GM23338 (cell line): Measurements from ENCODE around the gene CWC27. TPM values are rescaled to one million over a fixed set of nuclear protein-coding genes. Genes with fewer than 3 reads are reported as not detected.

Experiments
- ATAC-seq: fragments of 200-7000 bp; cut with Tn5 transposase; 3 replicates; pipeline ENCODE4 v1.9.1; 2020
- DNase-seq: peaks from one replicate; pipeline ENCODE4 v3.0.0-alpha.2; 2015; ENCODE audit warnings: low spot score
- H2AFZ ChIP-seq: fragments of 200-600 bp; sonication (generic); 2 replicates; pipeline ENCODE4 v1.8.0; 2016; ENCODE audit warnings: antibody characterized with exemption, mild to moderate bottlenecking, moderate library complexity
- H3F3A ChIP-seq: fragments of 200-600 bp; sonication (generic); replicated peaks from 2 replicates; pipeline ENCODE4 v1.8.0; 2017; ENCODE audit warnings: antibody characterized with exemption, mixed run types, low read depth
- H3K27ac ChIP-seq: fragments of 200-600 bp; sonication (generic); 2 replicates; pipeline ENCODE4 v1.6.1; 2016; ENCODE audit warnings: low read depth
- H3K27me3 ChIP-seq: fragments of 200-600 bp; sonication (generic); 2 replicates; pipeline ENCODE4 v1.8.0; 2016; ENCODE audit warnings: mild to moderate bottlenecking, mixed run types, moderate library complexity; ENCODE audit not compliant: insufficient read depth
- H3K36me3 ChIP-seq: fragments of 200-600 bp; sonication (generic); 2 replicates; pipeline ENCODE4 v1.8.0; 2016; ENCODE audit warnings: mild to moderate bottlenecking; ENCODE audit not compliant: insufficient read depth
- H3K4me1 ChIP-seq: fragments of 200-600 bp; sonication (generic); 2 replicates; pipeline ENCODE4 v1.8.0; 2016; ENCODE audit warnings: mild to moderate bottlenecking, moderate library complexity; ENCODE audit not compliant: insufficient read depth
- H3K4me2 ChIP-seq: fragments of 200-600 bp; sonication (generic); 2 replicates; pipeline ENCODE4 v1.7.1; 2017; ENCODE audit warnings: mixed run types
- H3K4me3 ChIP-seq: fragments of 200-600 bp; sonication (generic); 2 replicates; pipeline ENCODE4 v1.6.1; 2016; ENCODE audit warnings: mixed run types
- H3K79me2 ChIP-seq: fragments of 200-600 bp; sonication (generic); replicated peaks from 2 replicates; pipeline ENCODE4 v1.8.0; 2017; ENCODE audit warnings: mild to moderate bottlenecking; ENCODE audit not compliant: insufficient read depth
- H3K9me2 ChIP-seq: fragments of 200-600 bp; sonication (generic); 2 replicates; pipeline ENCODE4 v1.8.0; 2017; ENCODE audit not compliant: insufficient read depth
- H4K20me1 ChIP-seq: fragments of 200-600 bp; sonication (generic); replicated peaks from 2 replicates; pipeline ENCODE4 v1.8.0; 2017; ENCODE audit warnings: mild to moderate bottlenecking; ENCODE audit not compliant: insufficient read depth
- H3K27ac Mint-ChIP-seq: 2 replicates; pipeline ENCODE4 v1.8.0; 2020; ENCODE audit warnings: inconsistent platforms, mild to moderate bottlenecking, moderate library complexity, mixed read lengths
- H3K27me3 Mint-ChIP-seq: 3 replicates; pipeline ENCODE4 v1.8.0; 2022; ENCODE audit warnings: low read depth, mild to moderate bottlenecking, moderate library complexity, mixed read lengths, inconsistent platforms; ENCODE audit not compliant: insufficient read depth, poor library complexity
- H3K36me3 Mint-ChIP-seq: 3 replicates; pipeline ENCODE4 v1.8.0; 2021; ENCODE audit warnings: low read depth, mild to moderate bottlenecking, inconsistent platforms, moderate library complexity, mixed read lengths
- H3K4me1 Mint-ChIP-seq: 3 replicates; pipeline ENCODE4 v1.8.0; 2020; ENCODE audit warnings: mild to moderate bottlenecking, inconsistent platforms, mixed read lengths
- H3K4me3 Mint-ChIP-seq: 3 replicates; pipeline ENCODE4 v1.8.0; 2021; ENCODE audit warnings: moderate library complexity, mild to moderate bottlenecking, inconsistent platforms, mixed read lengths
- H3K9me3 Mint-ChIP-seq: 3 replicates; pipeline ENCODE4 v1.8.0; 2020; ENCODE audit warnings: moderate library complexity, mild to moderate bottlenecking, inconsistent platforms, mixed read lengths
- CREB1 ChIP-seq: fragments of 250-450 bp; sonication (Bioruptor Pico); IDR thresholded peaks from 2 replicates; pipeline ENCODE4 v1.5.0; 2020; ENCODE audit warnings: low read depth, mild to moderate bottlenecking, moderate library complexity
- EZH2 ChIP-seq: fragments of 200-600 bp; sonication (generic); IDR thresholded peaks from one replicate; pipeline ENCODE4 v1.8.0; 2017; ENCODE audit warnings: antibody characterized with exemption, mild to moderate bottlenecking, low read depth; ENCODE audit not compliant: unreplicated experiment
- EZH2phosphoT487 ChIP-seq: fragments of 200-600 bp; sonication (generic); IDR thresholded peaks from one replicate; pipeline ENCODE4 v1.8.1; 2018; ENCODE audit warnings: antibody characterized with exemption; ENCODE audit not compliant: unreplicated experiment
- JUNB ChIP-seq: IDR thresholded peaks from one replicate; pipeline ENCODE4 v1.6.1; 2016; ENCODE audit warnings: antibody characterized with exemption; ENCODE audit not compliant: unreplicated experiment
- NANOG ChIP-seq: IDR thresholded peaks from 2 replicates; pipeline ENCODE4 v1.6.1; 2016; ENCODE audit warnings: antibody characterized with exemption, borderline replicate concordance
- POLR2AphosphoS5 ChIP-seq: IDR thresholded peaks from 2 replicates; pipeline ENCODE4 v1.6.1; 2016; ENCODE audit warnings: antibody characterized with exemption, low read depth
- STAT1 ChIP-seq: IDR thresholded peaks from one replicate; pipeline ENCODE4 v1.6.1; 2016; ENCODE audit warnings: antibody characterized with exemption; ENCODE audit not compliant: unreplicated experiment
- ZNF114 ChIP-seq: fragments of 250-450 bp; sonication (Bioruptor Pico); IDR thresholded peaks from 2 replicates; pipeline ENCODE4 v1.5.0; 2020; ENCODE audit warnings: mild to moderate bottlenecking, moderate library complexity
- ZNF331 ChIP-seq: fragments of 250-450 bp; sonication (Bioruptor Pico); IDR thresholded peaks from 2 replicates; pipeline ENCODE4 v1.5.0; 2020; ENCODE audit warnings: low read depth, mild to moderate bottlenecking, moderate library complexity
- polyA plus RNA-seq: library from polyadenylated mRNA; unstranded; fragments of >200 nt; fragmentation: Nextera tagmentation; extraction: Ambion mirVana; gene quantifications from 2 replicates; pipeline ENCODE4 v1.2.1, GENCODE V29; 2016
- total RNA-seq: library from RNA; depleted of rRNA; stranded (reverse); fragments of >200 nt; shearing (Covaris generic); gene quantifications from 2 replicates; pipeline ENCODE4 v1.2.3, GENCODE V29; 2014
- TF ChIP-seq, protein P1 (sequence below), 2 experiments: fragments of 200-600 bp in 1 of 2; sonication (generic) in 1 of 2; conservative IDR thresholded peaks; 2 replicates each; pipeline versions ENCODE4 v1.5.1 to v1.6.1; 2016 to 2017; ENCODE audit warnings: antibody characterized with exemption in 2 of 2, low read depth in 2 of 2, mild to moderate bottlenecking in 2 of 2, moderate library complexity in 1 of 2
- TF ChIP-seq, protein P2 (sequence below): IDR thresholded peaks from 2 replicates; pipeline ENCODE4 v1.6.1; 2016; ENCODE audit warnings: antibody characterized with exemption
- TF ChIP-seq, protein P3 (sequence below): IDR thresholded peaks from one replicate; pipeline ENCODE4 v1.6.1; 2018; ENCODE audit warnings: antibody characterized with exemption; ENCODE audit not compliant: unreplicated experiment

The CWC27 gene
- total and polyA plus RNA-seq, 2 experiments from 2014 or later = 27.7 to 115 TPM

DNA sequence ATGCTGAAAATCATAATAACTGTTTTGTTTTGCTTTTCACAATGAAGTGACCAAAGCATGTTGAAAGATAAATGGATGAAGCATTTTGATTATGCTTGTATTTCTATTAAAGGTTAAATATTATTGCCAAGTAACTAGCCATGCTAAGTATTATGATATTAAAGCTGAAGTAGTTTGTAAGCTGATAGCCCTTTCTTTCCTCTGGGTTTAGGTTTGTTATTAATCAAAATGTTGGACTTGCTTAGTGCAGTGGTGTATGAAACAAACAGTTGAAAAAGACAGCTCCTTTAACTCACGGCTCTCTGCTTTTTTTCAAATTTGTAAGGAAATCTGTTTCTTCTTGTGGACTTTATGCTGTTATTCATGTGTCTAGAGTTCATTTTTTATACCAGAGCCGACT, 246.0 kb downstream of the CWC27 start:
- Histone ChIP-seq H3K4me1 (no peaks in the 10 kb centered on the region; the same call in 1 of the 2 replicates), H3F3A (no peaks in the 10 kb centered on the region), H3K4me2 (no peak overlapping the region), H4K20me1 (no peaks in the 10 kb centered on the region), H3K36me3 (no peaks in the 10 kb centered on the region), H3K4me3 (no peak overlapping the region), H3K79me2 (no peaks in the 10 kb centered on the region), H3K27me3 (no peaks in the 10 kb centered on the region), H3K27ac (no peak overlapping the region), H2AFZ (no peak overlapping the region), H3K9me2 (no peaks in the 10 kb centered on the region)
- Mint-ChIP-seq H3K4me3 (no peak overlapping the region), H3K4me1 (no peaks in the 10 kb centered on the region; the same call in 2 of the 3 replicates), H3K27me3 (no peaks in the 10 kb centered on the region), H3K36me3 (no peaks in the 10 kb centered on the region), H3K27ac (no peak overlapping the region), H3K9me3 (no peaks in the 10 kb centered on the region)
- TF ChIP-seq EZH2 = no peak
- TF ChIP-seq NANOG = no peak
- TF ChIP-seq ZNF331 (CRISPR knock-in tag) = no peak
- TF ChIP-seq STAT1 = no peak
- ATAC-seq = no peak
- no peak for DNase-seq

DNA sequence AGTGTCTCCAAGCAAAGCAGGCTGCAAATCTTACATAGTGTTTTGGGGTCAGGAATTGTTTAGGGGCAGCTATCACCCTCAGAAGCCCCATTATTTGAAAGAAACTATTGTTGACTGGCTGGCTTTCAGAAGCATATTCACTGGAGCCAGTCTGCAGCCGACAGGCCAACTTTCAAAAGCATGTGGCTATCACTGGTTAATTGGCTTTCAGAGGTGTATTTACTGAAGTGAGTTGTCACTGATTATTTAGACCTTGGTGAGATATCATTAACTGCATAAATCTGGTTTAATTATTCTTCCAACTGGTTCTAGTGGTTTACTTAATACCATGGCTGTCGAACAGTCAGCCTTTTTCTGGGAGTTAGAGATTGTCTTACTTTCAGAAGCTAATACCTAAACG, 247.0 kb downstream of the CWC27 start:
- no peak for ATAC-seq
- H3K4me1 ChIP-seq = no peaks in the 10 kb centered on the region; the same call in 1 of the 2 replicates
- H3K4me1 Mint-ChIP-seq = no peaks in the 10 kb centered on the region; the same call in 2 of the 3 replicates
- no peak overlapping the region for H3K27ac ChIP-seq
- no peaks in the 10 kb centered on the region for H3K27me3 Mint-ChIP-seq
- DNase-seq = no peak
- no peaks in the 10 kb centered on the region for H3K9me2 ChIP-seq
- H3K4me3 ChIP-seq = no peak overlapping the region
- H3K27me3 ChIP-seq = no peaks in the 10 kb centered on the region
- no peaks in the 10 kb centered on the region for H3K36me3 Mint-ChIP-seq
- no peaks in the 10 kb centered on the region for H4K20me1 ChIP-seq
- no peaks in the 10 kb centered on the region for H3K36me3 ChIP-seq
- H3F3A ChIP-seq = no peaks in the 10 kb centered on the region
- H2AFZ ChIP-seq = no peak overlapping the region
- no peak overlapping the region for H3K4me3 Mint-ChIP-seq
- H3K4me2 ChIP-seq = no peak overlapping the region
- H3K27ac Mint-ChIP-seq = no peak overlapping the region
- H3K79me2 ChIP-seq = no peaks in the 10 kb centered on the region
- no peaks in the 10 kb centered on the region for H3K9me3 Mint-ChIP-seq
- TF ChIP-seq, protein P1, sequence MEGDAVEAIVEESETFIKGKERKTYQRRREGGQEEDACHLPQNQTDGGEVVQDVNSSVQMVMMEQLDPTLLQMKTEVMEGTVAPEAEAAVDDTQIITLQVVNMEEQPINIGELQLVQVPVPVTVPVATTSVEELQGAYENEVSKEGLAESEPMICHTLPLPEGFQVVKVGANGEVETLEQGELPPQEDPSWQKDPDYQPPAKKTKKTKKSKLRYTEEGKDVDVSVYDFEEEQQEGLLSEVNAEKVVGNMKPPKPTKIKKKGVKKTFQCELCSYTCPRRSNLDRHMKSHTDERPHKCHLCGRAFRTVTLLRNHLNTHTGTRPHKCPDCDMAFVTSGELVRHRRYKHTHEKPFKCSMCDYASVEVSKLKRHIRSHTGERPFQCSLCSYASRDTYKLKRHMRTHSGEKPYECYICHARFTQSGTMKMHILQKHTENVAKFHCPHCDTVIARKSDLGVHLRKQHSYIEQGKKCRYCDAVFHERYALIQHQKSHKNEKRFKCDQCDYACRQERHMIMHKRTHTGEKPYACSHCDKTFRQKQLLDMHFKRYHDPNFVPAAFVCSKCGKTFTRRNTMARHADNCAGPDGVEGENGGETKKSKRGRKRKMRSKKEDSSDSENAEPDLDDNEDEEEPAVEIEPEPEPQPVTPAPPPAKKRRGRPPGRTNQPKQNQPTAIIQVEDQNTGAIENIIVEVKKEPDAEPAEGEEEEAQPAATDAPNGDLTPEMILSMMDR (conservative IDR thresholded peaks at IDR 0.05; ENCODE audit: low read depth in 2 of 2) = no peak
- no peak for TF ChIP-seq STAT1
- TF ChIP-seq, protein P2, sequence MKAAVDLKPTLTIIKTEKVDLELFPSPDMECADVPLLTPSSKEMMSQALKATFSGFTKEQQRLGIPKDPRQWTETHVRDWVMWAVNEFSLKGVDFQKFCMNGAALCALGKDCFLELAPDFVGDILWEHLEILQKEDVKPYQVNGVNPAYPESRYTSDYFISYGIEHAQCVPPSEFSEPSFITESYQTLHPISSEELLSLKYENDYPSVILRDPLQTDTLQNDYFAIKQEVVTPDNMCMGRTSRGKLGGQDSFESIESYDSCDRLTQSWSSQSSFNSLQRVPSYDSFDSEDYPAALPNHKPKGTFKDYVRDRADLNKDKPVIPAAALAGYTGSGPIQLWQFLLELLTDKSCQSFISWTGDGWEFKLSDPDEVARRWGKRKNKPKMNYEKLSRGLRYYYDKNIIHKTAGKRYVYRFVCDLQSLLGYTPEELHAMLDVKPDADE = no peak
- TF ChIP-seq, protein P3, sequence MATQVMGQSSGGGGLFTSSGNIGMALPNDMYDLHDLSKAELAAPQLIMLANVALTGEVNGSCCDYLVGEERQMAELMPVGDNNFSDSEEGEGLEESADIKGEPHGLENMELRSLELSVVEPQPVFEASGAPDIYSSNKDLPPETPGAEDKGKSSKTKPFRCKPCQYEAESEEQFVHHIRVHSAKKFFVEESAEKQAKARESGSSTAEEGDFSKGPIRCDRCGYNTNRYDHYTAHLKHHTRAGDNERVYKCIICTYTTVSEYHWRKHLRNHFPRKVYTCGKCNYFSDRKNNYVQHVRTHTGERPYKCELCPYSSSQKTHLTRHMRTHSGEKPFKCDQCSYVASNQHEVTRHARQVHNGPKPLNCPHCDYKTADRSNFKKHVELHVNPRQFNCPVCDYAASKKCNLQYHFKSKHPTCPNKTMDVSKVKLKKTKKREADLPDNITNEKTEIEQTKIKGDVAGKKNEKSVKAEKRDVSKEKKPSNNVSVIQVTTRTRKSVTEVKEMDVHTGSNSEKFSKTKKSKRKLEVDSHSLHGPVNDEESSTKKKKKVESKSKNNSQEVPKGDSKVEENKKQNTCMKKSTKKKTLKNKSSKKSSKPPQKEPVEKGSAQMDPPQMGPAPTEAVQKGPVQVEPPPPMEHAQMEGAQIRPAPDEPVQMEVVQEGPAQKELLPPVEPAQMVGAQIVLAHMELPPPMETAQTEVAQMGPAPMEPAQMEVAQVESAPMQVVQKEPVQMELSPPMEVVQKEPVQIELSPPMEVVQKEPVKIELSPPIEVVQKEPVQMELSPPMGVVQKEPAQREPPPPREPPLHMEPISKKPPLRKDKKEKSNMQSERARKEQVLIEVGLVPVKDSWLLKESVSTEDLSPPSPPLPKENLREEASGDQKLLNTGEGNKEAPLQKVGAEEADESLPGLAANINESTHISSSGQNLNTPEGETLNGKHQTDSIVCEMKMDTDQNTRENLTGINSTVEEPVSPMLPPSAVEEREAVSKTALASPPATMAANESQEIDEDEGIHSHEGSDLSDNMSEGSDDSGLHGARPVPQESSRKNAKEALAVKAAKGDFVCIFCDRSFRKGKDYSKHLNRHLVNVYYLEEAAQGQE = no peak
- no peak for TF ChIP-seq POLR2AphosphoS5
- no peak for TF ChIP-seq JUNB
- no peak for TF ChIP-seq ZNF114 (CRISPR knock-in tag)
- no peak for TF ChIP-seq EZH2phosphoT487
- TF ChIP-seq CREB1 (CRISPR knock-in tag) = no peak
